Measurements from ENCODE around the gene TMEM184B.

DNA sequence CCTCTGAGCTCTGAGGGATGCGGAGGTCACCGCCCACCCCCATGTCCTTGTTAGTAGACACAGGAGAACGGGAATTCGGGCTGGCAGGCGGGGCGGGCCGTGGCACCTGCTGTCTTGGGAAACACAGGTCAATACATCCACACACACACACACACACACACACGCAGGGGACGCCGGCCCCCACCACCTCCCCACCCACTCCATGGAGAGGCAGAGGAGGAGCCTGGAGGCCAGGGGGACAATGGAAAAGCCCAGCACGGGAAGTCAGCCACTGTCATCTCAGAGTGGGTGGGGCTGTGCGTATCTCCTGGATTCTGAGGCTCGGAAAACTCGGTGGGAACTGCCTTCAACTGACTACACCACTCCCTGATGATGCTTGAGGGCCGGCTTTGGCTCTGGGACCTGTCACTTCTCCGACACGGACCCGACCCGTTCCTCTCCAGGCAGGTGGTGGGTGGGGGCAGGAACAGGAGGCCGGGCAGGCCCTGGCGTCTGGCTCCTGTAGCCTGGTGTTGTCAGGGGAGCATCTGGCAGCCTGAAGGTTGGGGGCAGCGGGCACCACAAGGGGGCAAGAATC, 18.5 kb upstream of the TMEM184B start:
- TF ChIP-seq, protein P1, sequence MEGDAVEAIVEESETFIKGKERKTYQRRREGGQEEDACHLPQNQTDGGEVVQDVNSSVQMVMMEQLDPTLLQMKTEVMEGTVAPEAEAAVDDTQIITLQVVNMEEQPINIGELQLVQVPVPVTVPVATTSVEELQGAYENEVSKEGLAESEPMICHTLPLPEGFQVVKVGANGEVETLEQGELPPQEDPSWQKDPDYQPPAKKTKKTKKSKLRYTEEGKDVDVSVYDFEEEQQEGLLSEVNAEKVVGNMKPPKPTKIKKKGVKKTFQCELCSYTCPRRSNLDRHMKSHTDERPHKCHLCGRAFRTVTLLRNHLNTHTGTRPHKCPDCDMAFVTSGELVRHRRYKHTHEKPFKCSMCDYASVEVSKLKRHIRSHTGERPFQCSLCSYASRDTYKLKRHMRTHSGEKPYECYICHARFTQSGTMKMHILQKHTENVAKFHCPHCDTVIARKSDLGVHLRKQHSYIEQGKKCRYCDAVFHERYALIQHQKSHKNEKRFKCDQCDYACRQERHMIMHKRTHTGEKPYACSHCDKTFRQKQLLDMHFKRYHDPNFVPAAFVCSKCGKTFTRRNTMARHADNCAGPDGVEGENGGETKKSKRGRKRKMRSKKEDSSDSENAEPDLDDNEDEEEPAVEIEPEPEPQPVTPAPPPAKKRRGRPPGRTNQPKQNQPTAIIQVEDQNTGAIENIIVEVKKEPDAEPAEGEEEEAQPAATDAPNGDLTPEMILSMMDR (IDR thresholded peaks at IDR 0.05): no peak
- no peak for TF ChIP-seq ZFX (IDR thresholded peaks at IDR 0.05; ENCODE audit: borderline replicate concordance)
